WTC11 (cell line): ENCODE data around the gene PIM1. TPM values are rescaled to one million over a fixed set of nuclear protein-coding genes. Genes with fewer than 3 reads are reported as not detected.
A peak's percentile ranks its signal among the peaks of the same experiment; 100 is the strongest.

Experiments
- ATAC-seq: fragments of 200-7000 bp; cut with Tn5 transposase; 2 replicates; pipeline ENCODE4 v1.10.0; 2021; ENCODE audit warnings: mild to moderate bottlenecking, moderate library complexity
- CTCF ChIA-PET: fragments of 300-600 bp; sonication (Branson Sonifier 250); formaldehyde crosslinking; loops from one replicate; lab custom pipeline; 2021; ENCODE audit warnings: antibody characterized with exemption; lab: Charles Lee
- POLR2A ChIA-PET: fragments of 350-600 bp; sonication (Branson Sonifier 250); formaldehyde crosslinking; loops from one replicate; lab custom pipeline; 2021; ENCODE audit warnings: antibody characterized with exemption; lab: Charles Lee
- DNase-seq: peaks from one replicate; pipeline ENCODE4 v3.0.0; 2021; ENCODE audit warnings: low spot score
- H3K27ac Mint-ChIP-seq: 2 replicates; pipeline ENCODE4 v1.8.0; 2021; ENCODE audit warnings: mixed read lengths
- H3K27me3 Mint-ChIP-seq: 2 replicates; pipeline ENCODE4 v1.8.0; 2021; ENCODE audit warnings: low read depth, mild to moderate bottlenecking, moderate library complexity, mixed read lengths
- H3K36me3 Mint-ChIP-seq: 2 replicates; pipeline ENCODE4 v1.8.0; 2021; ENCODE audit warnings: mixed read lengths
- H3K4me1 Mint-ChIP-seq: 2 replicates; pipeline ENCODE4 v1.8.0; 2022; ENCODE audit warnings: mixed read lengths
- H3K4me3 Mint-ChIP-seq: 2 replicates; pipeline ENCODE4 v1.8.0; 2021; ENCODE audit warnings: mild to moderate bottlenecking, moderate library complexity, mixed read lengths
- H3K9me3 Mint-ChIP-seq: 2 replicates; pipeline ENCODE4 v1.8.0; 2021; ENCODE audit warnings: mixed read lengths
- ARID4B ChIP-seq: sonication (generic); formaldehyde crosslinking; IDR thresholded peaks from 2 replicates; pipeline ENCODE4 v1.8.0; 2023; ENCODE audit warnings: missing genetic modification reagents, mild to moderate bottlenecking, borderline replicate concordance
- E2F1 ChIP-seq: sonication (generic); formaldehyde crosslinking; IDR thresholded peaks from 2 replicates; pipeline ENCODE4 v1.8.0; 2022; ENCODE audit warnings: mild to moderate bottlenecking, missing genetic modification reagents
- FOXK1 ChIP-seq: sonication (generic); formaldehyde crosslinking; IDR thresholded peaks from 2 replicates; pipeline ENCODE4 v1.8.0; 2022; ENCODE audit warnings: mild to moderate bottlenecking, moderate library complexity, missing genetic modification reagents
- FOXP1 ChIP-seq: sonication (generic); formaldehyde crosslinking; IDR thresholded peaks from 2 replicates; pipeline ENCODE4 v1.8.0; 2022; ENCODE audit warnings: missing genetic modification reagents, mild to moderate bottlenecking, moderate library complexity, borderline replicate concordance
- GRHL2 ChIP-seq: fragments of 250-450 bp; sonication (Bioruptor Pico); IDR thresholded peaks from 2 replicates; pipeline ENCODE4 v1.8.0; 2022; ENCODE audit warnings: mild to moderate bottlenecking, moderate library complexity; ENCODE audit not compliant: insufficient replicate concordance, severe bottlenecking
- HMGA2 ChIP-seq: fragments of 250-450 bp; sonication (Bioruptor Pico); IDR thresholded peaks from 2 replicates; pipeline ENCODE4 v1.4.0; 2021; ENCODE audit warnings: mild to moderate bottlenecking, moderate library complexity
- IRF2 ChIP-seq: sonication (generic); formaldehyde crosslinking; IDR thresholded peaks from 2 replicates; pipeline ENCODE4 v1.8.0; 2022; ENCODE audit warnings: low read depth, missing genetic modification reagents, borderline replicate concordance
- OVOL2 ChIP-seq: fragments of 250-450 bp; sonication (Bioruptor Pico); IDR thresholded peaks from 2 replicates; pipeline ENCODE4 v1.9.0; 2021; ENCODE audit warnings: mild to moderate bottlenecking, borderline replicate concordance
- PREB ChIP-seq: sonication (generic); formaldehyde crosslinking; IDR thresholded peaks from 2 replicates; pipeline ENCODE4 v1.8.1; 2022; ENCODE audit warnings: mild to moderate bottlenecking, missing genetic modification reagents, moderate library complexity, borderline replicate concordance
- RORB ChIP-seq: fragments of 250-450 bp; sonication (Bioruptor Pico); IDR thresholded peaks from 2 replicates; pipeline ENCODE4 v1.9.0; 2021; ENCODE audit warnings: mild to moderate bottlenecking
- SOX15 ChIP-seq: fragments of 250-450 bp; sonication (Bioruptor Pico); IDR thresholded peaks from 2 replicates; pipeline ENCODE4 v1.9.0; 2021; ENCODE audit warnings: mild to moderate bottlenecking
- SP1 ChIP-seq: sonication (generic); formaldehyde crosslinking; conservative IDR thresholded peaks from 2 replicates; pipeline ENCODE4 v1.8.1; 2022; ENCODE audit warnings: missing genetic modification reagents
- ZBTB21 ChIP-seq: sonication (generic); formaldehyde crosslinking; IDR thresholded peaks from 2 replicates; pipeline ENCODE4 v1.8.1; 2023; ENCODE audit warnings: mild to moderate bottlenecking, missing genetic modification reagents, borderline replicate concordance
- ZNF219 ChIP-seq: sonication (generic); formaldehyde crosslinking; IDR thresholded peaks from 2 replicates; pipeline ENCODE4 v1.8.0; 2023; ENCODE audit warnings: missing genetic modification reagents, mild to moderate bottlenecking, borderline replicate concordance
- ZNF232 ChIP-seq: sonication (generic); formaldehyde crosslinking; IDR thresholded peaks from 2 replicates; pipeline ENCODE4 v1.8.0; 2022; ENCODE audit warnings: mild to moderate bottlenecking, missing genetic modification reagents
- ZNF396 ChIP-seq: fragments of 250-450 bp; sonication (Bioruptor Pico); IDR thresholded peaks from 2 replicates; pipeline ENCODE4 v1.8.0; 2021; ENCODE audit warnings: mild to moderate bottlenecking, moderate library complexity, borderline replicate concordance
- ZNF423 ChIP-seq: fragments of 250-450 bp; sonication (Bioruptor Pico); IDR thresholded peaks from 2 replicates; pipeline ENCODE4 v2.1.2; 2022; ENCODE audit warnings: mild to moderate bottlenecking, moderate library complexity
- total RNA-seq: library from RNA; stranded (reverse); gene quantifications from 3 replicates; pipeline ENCODE4 v1.2.3, GENCODE V29; 2021
- TF ChIP-seq, protein P1 (sequence below): sonication (generic); formaldehyde crosslinking; IDR thresholded peaks from 2 replicates; pipeline ENCODE4 v1.8.0; 2022; ENCODE audit warnings: mild to moderate bottlenecking, missing genetic modification reagents
- TF ChIP-seq, protein P2 (sequence below): sonication (generic); formaldehyde crosslinking; IDR thresholded peaks from 2 replicates; pipeline ENCODE4 v1.8.1; 2023; ENCODE audit warnings: mild to moderate bottlenecking, missing genetic modification reagents
- TF ChIP-seq, protein P3 (sequence below): sonication (generic); formaldehyde crosslinking; conservative IDR thresholded peaks from 2 replicates; pipeline ENCODE4 v1.8.1; 2022; ENCODE audit warnings: mild to moderate bottlenecking, missing genetic modification reagents

The PIM1 gene
- total RNA-seq, 1 experiment from 2014 or later = 64.7 TPM

DNA sequence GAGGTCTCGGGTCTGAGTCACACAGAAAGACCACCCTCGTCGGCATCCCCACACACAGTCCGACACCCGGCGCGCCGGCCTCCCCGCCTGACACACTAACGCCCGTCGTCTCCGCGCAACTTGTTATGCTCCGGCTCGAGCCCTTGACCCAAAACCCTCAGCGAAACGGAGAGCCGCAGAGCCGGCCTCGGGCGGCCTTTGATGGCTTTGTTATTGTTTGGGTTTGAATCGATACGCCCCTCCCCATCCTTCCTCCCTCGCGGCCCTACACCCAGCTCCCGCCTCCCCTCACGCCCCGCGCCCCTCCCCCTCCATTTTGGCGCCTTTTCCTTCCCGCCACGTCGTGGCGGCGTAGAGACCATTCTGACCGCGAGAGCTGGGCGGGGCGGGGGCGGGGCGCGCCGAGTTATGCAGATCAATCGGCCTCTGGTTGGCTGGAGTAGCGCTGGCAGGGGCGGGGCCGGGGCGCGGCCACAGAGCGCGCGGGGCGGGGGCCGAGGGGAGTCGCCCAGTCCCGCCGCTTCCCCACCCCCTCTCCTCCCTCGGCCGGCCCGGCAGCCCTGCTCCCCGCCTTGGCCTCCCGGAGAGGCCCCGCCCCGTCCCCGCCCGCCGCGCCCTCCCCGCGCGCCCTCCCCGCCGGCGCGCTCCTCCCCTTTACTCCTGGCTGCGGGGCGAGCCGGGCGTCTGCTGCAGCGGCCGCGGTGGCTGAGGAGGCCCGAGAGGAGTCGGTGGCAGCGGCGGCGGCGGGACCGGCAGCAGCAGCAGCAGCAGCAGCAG lies at the start of gene PIM1 (continued):
- TF ChIP-seq ARID4B (CRISPR knock-in tag) (no peak), ZNF219 (CRISPR knock-in tag) (no peak), ZBTB21 (CRISPR knock-in tag) (no peak), PREB (CRISPR knock-in tag) (no peak), FOXK1 (CRISPR knock-in tag) (peak; percentile 58; the same call in 1 of the 2 replicates), RORB (CRISPR knock-in tag) (no peak), ZNF396 (no peak), GRHL2 (CRISPR knock-in tag) (no peak), SP1 (peak; percentile 93), E2F1 (CRISPR knock-in tag) (0 out of 2 replicates have a peak, but pooled peaks have one; percentile 25), ZNF423 (CRISPR knock-in tag) (no peak), SOX15 (CRISPR knock-in tag) (no peak), FOXP1 (peak; percentile 52)
- TF ChIP-seq, protein P1, sequence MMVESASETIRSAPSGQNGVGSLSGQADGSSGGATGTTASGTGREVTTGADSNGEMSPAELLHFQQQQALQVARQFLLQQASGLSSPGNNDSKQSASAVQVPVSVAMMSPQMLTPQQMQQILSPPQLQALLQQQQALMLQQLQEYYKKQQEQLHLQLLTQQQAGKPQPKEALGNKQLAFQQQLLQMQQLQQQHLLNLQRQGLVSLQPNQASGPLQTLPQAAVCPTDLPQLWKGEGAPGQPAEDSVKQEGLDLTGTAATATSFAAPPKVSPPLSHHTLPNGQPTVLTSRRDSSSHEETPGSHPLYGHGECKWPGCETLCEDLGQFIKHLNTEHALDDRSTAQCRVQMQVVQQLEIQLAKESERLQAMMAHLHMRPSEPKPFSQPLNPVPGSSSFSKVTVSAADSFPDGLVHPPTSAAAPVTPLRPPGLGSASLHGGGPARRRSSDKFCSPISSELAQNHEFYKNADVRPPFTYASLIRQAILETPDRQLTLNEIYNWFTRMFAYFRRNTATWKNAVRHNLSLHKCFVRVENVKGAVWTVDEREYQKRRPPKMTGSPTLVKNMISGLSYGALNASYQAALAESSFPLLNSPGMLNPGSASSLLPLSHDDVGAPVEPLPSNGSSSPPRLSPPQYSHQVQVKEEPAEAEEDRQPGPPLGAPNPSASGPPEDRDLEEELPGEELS (CRISPR knock-in tag) = no peak

- ChIA-PET CTCF (interaction anchor here (1.1 to 1.4 kb wide), 2 partner anchors 50 to 69 kb away, joined by 5 read pairs; no protein-coding TSS in a partner anchor), POLR2A (interaction anchor here (0.7 to 1.9 kb wide), 3 partner anchors 9 to 57 kb away, joined by 3 to 8 read pairs (median 6); no protein-coding TSS in a partner anchor)
- Mint-ChIP-seq H3K4me1 (peaks cover 46% of the 10 kb centered on the region), H3K36me3 (peaks cover 29% of the 10 kb centered on the region), H3K27me3 (no peaks in the 10 kb centered on the region), H3K9me3 (no peaks in the 10 kb centered on the region), H3K4me3 (no peak overlapping the region), H3K27ac (peak overlapping the region; percentile 87; the same call in 1 of the 2 replicates)
- no peak for TF ChIP-seq HMGA2
- TF ChIP-seq, protein P2, sequence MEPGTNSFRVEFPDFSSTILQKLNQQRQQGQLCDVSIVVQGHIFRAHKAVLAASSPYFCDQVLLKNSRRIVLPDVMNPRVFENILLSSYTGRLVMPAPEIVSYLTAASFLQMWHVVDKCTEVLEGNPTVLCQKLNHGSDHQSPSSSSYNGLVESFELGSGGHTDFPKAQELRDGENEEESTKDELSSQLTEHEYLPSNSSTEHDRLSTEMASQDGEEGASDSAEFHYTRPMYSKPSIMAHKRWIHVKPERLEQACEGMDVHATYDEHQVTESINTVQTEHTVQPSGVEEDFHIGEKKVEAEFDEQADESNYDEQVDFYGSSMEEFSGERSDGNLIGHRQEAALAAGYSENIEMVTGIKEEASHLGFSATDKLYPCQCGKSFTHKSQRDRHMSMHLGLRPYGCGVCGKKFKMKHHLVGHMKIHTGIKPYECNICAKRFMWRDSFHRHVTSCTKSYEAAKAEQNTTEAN (CRISPR knock-in tag) = no peak
- TF ChIP-seq IRF2 (CRISPR knock-in tag) = no peak
- no peak for TF ChIP-seq ZNF232 (CRISPR knock-in tag)
- TF ChIP-seq, protein P3, sequence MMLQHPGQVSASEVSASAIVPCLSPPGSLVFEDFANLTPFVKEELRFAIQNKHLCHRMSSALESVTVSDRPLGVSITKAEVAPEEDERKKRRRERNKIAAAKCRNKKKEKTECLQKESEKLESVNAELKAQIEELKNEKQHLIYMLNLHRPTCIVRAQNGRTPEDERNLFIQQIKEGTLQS = no peak
- no peak for TF ChIP-seq OVOL2 (CRISPR knock-in tag)
- ATAC-seq (no peak), DNase-seq (no peak)
These were observed 48.4 kb upstream of the PIM1 start for GRCh38 chr6:37121556-37121955.
